Endothelial cell of umbilical vein (primary cell): ENCODE results near the gene DCDC1. TPM values are rescaled to one million over a fixed set of nuclear protein-coding genes. Genes with fewer than 3 reads are reported as not detected.
A peak's percentile ranks its signal among the peaks of the same experiment; 100 is the strongest.

Experiments
- BruUV-seq: library from RNA; stranded (reverse); fragments of 400-500 nt; replicated peaks from 2 replicates; lab custom pipeline; 2021; lab: Mats Ljungman, UMichigan
- CTCF ChIA-PET: fragments of 300-600, 350-600 bp; sonication (Branson Sonifier 250); formaldehyde crosslinking; loops from one replicate; lab custom pipeline; 2021; ENCODE audit warnings: antibody characterized with exemption, inconsistent platforms; lab: Charles Lee
- POLR2A ChIA-PET: fragments of 300-600, 350-600 bp; sonication (Branson Sonifier 250); formaldehyde crosslinking; loops from one replicate; lab custom pipeline; 2021; ENCODE audit warnings: antibody characterized with exemption, inconsistent platforms; lab: Charles Lee
- DNase-seq: peaks from one replicate; pipeline ENCODE4 v3.0.0-alpha.2; 2011; ENCODE audit warnings: low read depth, low spot score
- FAIRE-seq: peaks from 2 replicates; lab custom pipeline; 2011; peaks lifted over from hg19 to GRCh38; lab: Jason Lieb, UNC
- H2AFZ ChIP-seq: 2 replicates; pipeline ENCODE4 v1.6.0; 2012; ENCODE audit warnings: low read depth, low read length, control low read depth, inconsistent platforms
- H3K27ac ChIP-seq: 2 replicates; pipeline ENCODE4 v1.5.1; 2011; ENCODE audit warnings: low read depth, mild to moderate bottlenecking, control low read depth, low read length, moderate library complexity; ENCODE audit not compliant: insufficient read depth
- H3K27me3 ChIP-seq, 2 experiments: 2 replicates each; pipeline versions ENCODE4 v1.6.0 to v1.6.1; 2011; ENCODE audit warnings: low read length in 2 of 2, mixed read lengths in 1 of 2; ENCODE audit not compliant: control insufficient read depth in 2 of 2, insufficient read depth in 2 of 2
- H3K36me3 ChIP-seq, 2 experiments: 2 replicates in 1 of 2; 3 replicates in 1 of 2; pipeline ENCODE4 v1.5.1; 2011; ENCODE audit warnings: low read length in 2 of 2, mild to moderate bottlenecking in 1 of 2, moderate library complexity in 1 of 2; ENCODE audit not compliant: control insufficient read depth in 2 of 2, insufficient read depth in 2 of 2; ENCODE audit errors: extremely low read depth in 1 of 2
- H3K4me1 ChIP-seq: 3 replicates; pipeline ENCODE4 v1.5.1; 2011; ENCODE audit warnings: mild to moderate bottlenecking, low read length; ENCODE audit not compliant: control insufficient read depth, insufficient read depth; ENCODE audit errors: extremely low read depth
- H3K4me2 ChIP-seq: 2 replicates; pipeline ENCODE4 v1.6.1; 2011; ENCODE audit warnings: low read length, control low read depth, mixed read lengths; ENCODE audit not compliant: insufficient read depth
- H3K4me3 ChIP-seq, 3 experiments: fragments of 200-600 bp in 1 of 3; sonication (generic), shearing (Covaris generic) in 1 of 3; replicated peaks in 1 of 3; 2 replicates each; pipeline ENCODE4 v1.5.1; 2011 to 2016; ENCODE audit warnings: control low read depth in 3 of 3, low read length in 3 of 3, mild to moderate bottlenecking in 2 of 3, inconsistent platforms in 1 of 3, low read depth in 1 of 3, moderate library complexity in 1 of 3; ENCODE audit not compliant: insufficient read depth in 1 of 3
- H3K79me2 ChIP-seq: 2 replicates; pipeline ENCODE4 v1.6.0; 2012; ENCODE audit warnings: low read length, inconsistent platforms; ENCODE audit not compliant: control insufficient read depth, insufficient read depth
- H3K9ac ChIP-seq: replicated peaks from 2 replicates; pipeline ENCODE3; 2011; ENCODE audit warnings: low read length, control low read depth; ENCODE audit not compliant: insufficient read depth; ENCODE audit errors: extremely low read depth
- H3K9me1 ChIP-seq: replicated peaks from 3 replicates; pipeline ENCODE4 v1.6.0; 2011; ENCODE audit warnings: mild to moderate bottlenecking, low read length; ENCODE audit not compliant: control insufficient read depth, insufficient read depth; ENCODE audit errors: extremely low read depth
- H3K9me3 ChIP-seq: replicated peaks from 2 replicates; pipeline ENCODE4 v1.5.1; 2012; ENCODE audit warnings: low read length, inconsistent platforms; ENCODE audit not compliant: control insufficient read depth, insufficient read depth
- H4K20me1 ChIP-seq: replicated peaks from 2 replicates; pipeline ENCODE3; 2011; ENCODE audit warnings: mild to moderate bottlenecking, low read length; ENCODE audit not compliant: control insufficient read depth, insufficient read depth; ENCODE audit errors: extremely low read depth
- EZH2 ChIP-seq: IDR thresholded peaks from 2 replicates; pipeline ENCODE4 v1.6.1; 2012; ENCODE audit warnings: borderline replicate concordance, low read depth, mild to moderate bottlenecking, moderate library complexity, low read length, inconsistent platforms; ENCODE audit not compliant: severe bottlenecking
- FOS ChIP-seq: IDR thresholded peaks from 2 replicates; pipeline ENCODE4 v1.6.1; 2011; ENCODE audit warnings: mild to moderate bottlenecking, low read length, moderate library complexity, borderline replicate concordance; ENCODE audit not compliant: insufficient read depth
- GATA2 ChIP-seq: IDR thresholded peaks from 2 replicates; pipeline ENCODE4 v1.7.0; 2011; ENCODE audit warnings: low read depth, mild to moderate bottlenecking, moderate library complexity, mixed read lengths, low read length; ENCODE audit not compliant: insufficient read length, insufficient read depth
- JUN ChIP-seq: IDR thresholded peaks from 2 replicates; pipeline ENCODE4 v1.6.1; 2011; ENCODE audit warnings: borderline replicate concordance, low read depth; ENCODE audit not compliant: insufficient read length, insufficient read depth
- MAX ChIP-seq: IDR thresholded peaks from 2 replicates; pipeline ENCODE4 v1.6.1; 2011; ENCODE audit not compliant: insufficient read depth, insufficient read length
- POLR2AphosphoS5 ChIP-seq: IDR thresholded peaks from 2 replicates; pipeline ENCODE4 v1.6.1; 2012; ENCODE audit warnings: low read depth, mild to moderate bottlenecking, control low read depth, low read length, moderate library complexity; ENCODE audit not compliant: insufficient read depth
- dilution Hi-C: fragments of 300-500 bp; cut with MboI; formaldehyde crosslinking; loops from one replicate; pipeline ENCODE4 v1.15.0; 2019; ENCODE audit warnings: low sequenced_read_pairs; ENCODE audit not compliant: extremely low pct_ligation_motif_present
- intact Hi-C: fragments of 100-400 bp; cut with micrococcal nuclease; formaldehyde crosslinking; loops from one replicate; pipeline ENCODE4 v1.10.0; 2022
- polyA plus RNA-seq, 4 experiments: library from polyadenylated mRNA; depleted of rRNA in 3 of 4; stranded (reverse) in 3 of 4; unstranded in 1 of 4; fragments of >200 nt; gene quantifications; 2 replicates each; pipeline versions ENCODE4 v1.2.1 to v1.2.3, GENCODE V29; 2011 to 2012; ENCODE audit warnings: missing spikeins in 1 of 4
- total RNA-seq: library from RNA; stranded (reverse); gene quantifications from 2 replicates; pipeline ENCODE4 v1.2.3, GENCODE V29; 2021
- TF ChIP-seq, protein P1 (sequence below), 2 donors: IDR thresholded peaks; 1 replicate in 1 of 2; 2 replicates in 1 of 2; pipeline ENCODE4 v1.5.1; 2011; ENCODE audit warnings: low read length in 2 of 2, mild to moderate bottlenecking in 2 of 2, moderate library complexity in 2 of 2, control low read depth in 1 of 2, inconsistent platforms in 1 of 2, low read depth in 1 of 2; ENCODE audit not compliant: insufficient read depth in 1 of 2; ENCODE audit errors: extremely low read depth in 1 of 2

The DCDC1 gene
- total and polyA plus RNA-seq, 2 donors (not counting 3 experiments of a cell fraction or from before 2014, with no cell fraction given): 0.04 TPM; not detected in 1

DNA sequence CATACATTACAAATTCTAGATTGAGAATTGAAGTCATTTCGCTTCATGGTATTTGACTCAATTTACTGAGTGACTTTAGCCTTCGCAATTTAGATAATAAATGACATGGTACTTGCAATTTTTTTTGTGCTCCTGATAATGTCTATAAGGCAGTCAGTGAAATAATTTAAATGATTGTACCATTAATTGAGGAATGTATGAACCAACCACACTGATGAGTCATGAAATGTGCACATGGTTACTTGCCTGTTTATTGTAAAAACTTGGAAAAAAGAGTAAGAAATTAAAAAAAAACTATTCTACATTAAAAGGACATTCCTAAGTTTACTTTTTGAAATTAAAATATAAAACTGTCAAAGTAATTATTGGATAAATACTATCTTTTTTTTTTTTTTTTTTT lies 43.4 kb upstream of the DCDC1 start:
- H3K36me3 ChIP-seq: no peaks in the 10 kb centered on the region
- intact Hi-C loops (no loop called here), dilution Hi-C loops (no loop called here)
- ChIA-PET CTCF (interaction anchor here (1.4 kb wide), 1 partner anchor 11 kb away, joined by 4 read pairs; no protein-coding TSS in a partner anchor), POLR2A (no interaction called here)
- H3K4me3 ChIP-seq: no peak overlapping the region
- FAIRE-seq: no peak
- no peaks in the 10 kb centered on the region for H3K9me3 ChIP-seq
- no peak for DNase-seq
- H3K27me3 ChIP-seq: no peaks in the 10 kb centered on the region
- no TSS peak for BruUV-seq
- no peaks in the 10 kb centered on the region for H4K20me1 ChIP-seq
- no peaks in the 10 kb centered on the region for H3K79me2 ChIP-seq
- no peaks in the 10 kb centered on the region for H3K4me1 ChIP-seq
- H3K9me1 ChIP-seq: peaks cover 3% of the 10 kb centered on the region
- no peak overlapping the region for H2AFZ ChIP-seq
- TF ChIP-seq MAX (no peak), JUN (peak; percentile 9), EZH2 (no peak), FOS (peak; percentile 30), GATA2 (no peak), POLR2AphosphoS5 (no peak)
- TF ChIP-seq, protein P1, sequence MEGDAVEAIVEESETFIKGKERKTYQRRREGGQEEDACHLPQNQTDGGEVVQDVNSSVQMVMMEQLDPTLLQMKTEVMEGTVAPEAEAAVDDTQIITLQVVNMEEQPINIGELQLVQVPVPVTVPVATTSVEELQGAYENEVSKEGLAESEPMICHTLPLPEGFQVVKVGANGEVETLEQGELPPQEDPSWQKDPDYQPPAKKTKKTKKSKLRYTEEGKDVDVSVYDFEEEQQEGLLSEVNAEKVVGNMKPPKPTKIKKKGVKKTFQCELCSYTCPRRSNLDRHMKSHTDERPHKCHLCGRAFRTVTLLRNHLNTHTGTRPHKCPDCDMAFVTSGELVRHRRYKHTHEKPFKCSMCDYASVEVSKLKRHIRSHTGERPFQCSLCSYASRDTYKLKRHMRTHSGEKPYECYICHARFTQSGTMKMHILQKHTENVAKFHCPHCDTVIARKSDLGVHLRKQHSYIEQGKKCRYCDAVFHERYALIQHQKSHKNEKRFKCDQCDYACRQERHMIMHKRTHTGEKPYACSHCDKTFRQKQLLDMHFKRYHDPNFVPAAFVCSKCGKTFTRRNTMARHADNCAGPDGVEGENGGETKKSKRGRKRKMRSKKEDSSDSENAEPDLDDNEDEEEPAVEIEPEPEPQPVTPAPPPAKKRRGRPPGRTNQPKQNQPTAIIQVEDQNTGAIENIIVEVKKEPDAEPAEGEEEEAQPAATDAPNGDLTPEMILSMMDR (IDR thresholded peaks at IDR 0.05; ENCODE audit: extremely low read depth in 1 of 2, insufficient read depth in 1 of 2, low read depth in 1 of 2, low read length in 2 of 2): no peak
- H3K4me2 ChIP-seq: no peak overlapping the region
- no peak overlapping the region for H3K27ac ChIP-seq
- no peak overlapping the region for H3K9ac ChIP-seq
